OCI-LY3 (cell line): ENCODE data around the gene ADGRG6.

Experiments used
- H2AFZ ChIP-seq: fragments of 200-600, 300-600 bp; shearing (Covaris generic); 2 replicates; pipeline ENCODE4 v1.6.0; 2014; ENCODE audit warnings: antibody characterized with exemption, low read depth, low read length
- H3K27ac ChIP-seq: fragments of 200-600, 300-600 bp; sonication (generic); 2 replicates; pipeline ENCODE4 v1.5.1; 2014; ENCODE audit warnings: mild to moderate bottlenecking, low read length, moderate library complexity, mixed read lengths
- H3K27me3 ChIP-seq: fragments of 200-600, 300-600 bp; sonication (generic); 2 replicates; pipeline ENCODE4 v1.6.1; 2014; ENCODE audit warnings: low read depth, low read length, mixed read lengths
- H3K36me3 ChIP-seq: fragments of 200-600, 300-600 bp; sonication (generic); replicated peaks from 2 replicates; pipeline ENCODE3; 2014; ENCODE audit warnings: low read depth, low read length, mixed read lengths
- H3K4me1 ChIP-seq: fragments of 300-600, 200-600 bp; sonication (generic); 2 replicates; pipeline ENCODE4 v1.6.1; 2014; ENCODE audit warnings: low read length, mixed read lengths
- H3K4me2 ChIP-seq: fragments of 200-600, 300-600 bp; sonication (generic); 2 replicates; pipeline ENCODE4 v1.6.1; 2014; ENCODE audit warnings: low read length, mixed read lengths
- H3K4me3 ChIP-seq: fragments of 300-600, 200-600 bp; sonication (generic); 2 replicates; pipeline ENCODE4 v1.5.1; 2014; ENCODE audit warnings: antibody characterized with exemption, mild to moderate bottlenecking, low read length, moderate library complexity
- H3K79me2 ChIP-seq: fragments of 300-600, 200-600 bp; shearing (Covaris generic); 2 replicates; pipeline ENCODE4 v1.6.1; 2014; ENCODE audit warnings: mild to moderate bottlenecking, low read length, mixed read lengths
- H3K9ac ChIP-seq: fragments of 300-600, 200-600 bp; shearing (Covaris generic); 2 replicates; pipeline ENCODE4 v1.6.0; 2014; ENCODE audit warnings: mild to moderate bottlenecking, low read length, moderate library complexity
- H3K9me3 ChIP-seq: fragments of 200-600, 300-600 bp; shearing (Covaris generic); 2 replicates; pipeline ENCODE4 v1.6.1; 2014; ENCODE audit warnings: low read length, mixed read lengths; ENCODE audit not compliant: insufficient read depth
- H4K20me1 ChIP-seq: fragments of 200-600, 300-600 bp; sonication (generic); 2 replicates; pipeline ENCODE4 v1.6.1; 2016; ENCODE audit warnings: low read length, mixed read lengths; ENCODE audit not compliant: insufficient read depth
- EZH2phosphoT487 ChIP-seq: fragments of 200-600 bp; shearing (Covaris generic); IDR thresholded peaks from 2 replicates; pipeline ENCODE4 v1.6.1; 2018; ENCODE audit warnings: antibody characterized with exemption, mixed run types, low read depth
- TF ChIP-seq, protein P1 (sequence below): fragments of 200-600, 300-600 bp; sonication (generic); IDR thresholded peaks from 2 replicates; pipeline ENCODE4 v1.5.1; 2014; ENCODE audit warnings: antibody characterized with exemption, low read length, low read depth

ADGRG6 gene

GRCh38 chr6:142478117-142478516 is 176.3 kb downstream of the ADGRG6 start:
- Histone ChIP-seq H3K79me2 (no peaks in the 10 kb centered on the region), H3K4me3 (no peak overlapping the region), H3K4me2 (no peak overlapping the region), H4K20me1 (no peaks in the 10 kb centered on the region), H3K9me3 (no peaks in the 10 kb centered on the region), H3K9ac (no peak overlapping the region), H2AFZ (no peak overlapping the region), H3K4me1 (no peaks in the 10 kb centered on the region), H3K27ac (no peak overlapping the region), H3K36me3 (no peaks in the 10 kb centered on the region), H3K27me3 (no peaks in the 10 kb centered on the region)
- TF ChIP-seq, protein P1, sequence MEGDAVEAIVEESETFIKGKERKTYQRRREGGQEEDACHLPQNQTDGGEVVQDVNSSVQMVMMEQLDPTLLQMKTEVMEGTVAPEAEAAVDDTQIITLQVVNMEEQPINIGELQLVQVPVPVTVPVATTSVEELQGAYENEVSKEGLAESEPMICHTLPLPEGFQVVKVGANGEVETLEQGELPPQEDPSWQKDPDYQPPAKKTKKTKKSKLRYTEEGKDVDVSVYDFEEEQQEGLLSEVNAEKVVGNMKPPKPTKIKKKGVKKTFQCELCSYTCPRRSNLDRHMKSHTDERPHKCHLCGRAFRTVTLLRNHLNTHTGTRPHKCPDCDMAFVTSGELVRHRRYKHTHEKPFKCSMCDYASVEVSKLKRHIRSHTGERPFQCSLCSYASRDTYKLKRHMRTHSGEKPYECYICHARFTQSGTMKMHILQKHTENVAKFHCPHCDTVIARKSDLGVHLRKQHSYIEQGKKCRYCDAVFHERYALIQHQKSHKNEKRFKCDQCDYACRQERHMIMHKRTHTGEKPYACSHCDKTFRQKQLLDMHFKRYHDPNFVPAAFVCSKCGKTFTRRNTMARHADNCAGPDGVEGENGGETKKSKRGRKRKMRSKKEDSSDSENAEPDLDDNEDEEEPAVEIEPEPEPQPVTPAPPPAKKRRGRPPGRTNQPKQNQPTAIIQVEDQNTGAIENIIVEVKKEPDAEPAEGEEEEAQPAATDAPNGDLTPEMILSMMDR: no peak
- no peak for TF ChIP-seq EZH2phosphoT487

DNA sequence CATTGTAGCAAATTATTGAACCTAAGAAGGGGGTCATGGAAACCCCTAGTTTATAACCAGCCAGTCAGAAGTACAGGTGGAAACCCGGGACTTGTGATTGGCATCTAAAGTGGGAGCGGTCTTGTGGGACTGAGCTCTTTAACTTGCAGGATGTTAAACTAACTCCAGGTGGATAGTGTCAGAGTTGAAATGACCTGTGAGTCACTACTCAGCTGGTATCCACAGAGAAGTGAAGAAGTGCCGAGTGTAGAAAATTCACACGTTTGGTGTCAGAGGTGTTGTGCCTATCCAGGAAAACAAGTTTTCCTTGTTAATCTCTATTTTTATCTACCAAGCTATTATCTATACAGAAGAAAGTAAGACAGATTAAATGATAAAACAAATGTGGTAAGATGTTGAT is 179.7 kb downstream of the ADGRG6 start:
- Histone ChIP-seq H4K20me1 (no peaks in the 10 kb centered on the region), H3K27ac (no peak overlapping the region), H3K4me2 (no peak overlapping the region), H3K9ac (no peak overlapping the region), H3K9me3 (no peaks in the 10 kb centered on the region), H2AFZ (no peak overlapping the region), H3K79me2 (no peaks in the 10 kb centered on the region), H3K4me3 (no peak overlapping the region), H3K4me1 (no peaks in the 10 kb centered on the region), H3K27me3 (no peaks in the 10 kb centered on the region), H3K36me3 (no peaks in the 10 kb centered on the region)
- TF ChIP-seq, protein P1: no peak
- no peak for TF ChIP-seq EZH2phosphoT487

- no peak overlapping the region for H3K4me3 ChIP-seq
- H3K79me2 ChIP-seq: no peaks in the 10 kb centered on the region
- H3K4me2 ChIP-seq: no peak overlapping the region
- H3K36me3 ChIP-seq: no peaks in the 10 kb centered on the region
- H3K4me1 ChIP-seq: no peaks in the 10 kb centered on the region
- TF ChIP-seq, protein P1: no peak
- TF ChIP-seq EZH2phosphoT487: no peak
- no peak overlapping the region for H2AFZ ChIP-seq
- no peaks in the 10 kb centered on the region for H4K20me1 ChIP-seq
- H3K9me3 ChIP-seq: no peaks in the 10 kb centered on the region
- no peak overlapping the region for H3K27ac ChIP-seq
- H3K27me3 ChIP-seq: no peaks in the 10 kb centered on the region
- no peak overlapping the region for H3K9ac ChIP-seq
These were observed 180.4 kb downstream of the ADGRG6 start for GRCh38 chr6:142482249-142482648.

DNA sequence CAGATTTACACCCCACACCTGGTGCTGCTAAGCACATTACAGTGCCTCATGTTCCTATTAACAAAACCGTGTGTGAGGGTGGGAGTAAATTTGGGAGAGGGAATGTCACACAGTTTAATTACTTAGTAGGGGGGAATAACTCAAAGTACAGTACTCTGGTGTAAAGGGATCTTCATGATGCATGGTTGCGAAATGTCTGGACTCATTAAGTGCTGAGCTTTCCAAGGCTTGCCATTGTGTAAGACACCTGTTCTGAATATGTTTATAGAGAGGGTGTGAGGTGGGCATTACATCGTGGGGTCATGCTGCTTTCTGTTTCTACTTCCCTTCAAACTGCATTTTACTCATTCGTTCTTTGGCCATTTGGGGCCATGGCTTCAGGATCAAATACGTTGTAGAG is 181.2 kb downstream of the ADGRG6 start:
- Histone ChIP-seq H3K9ac (no peak overlapping the region), H3K79me2 (no peaks in the 10 kb centered on the region), H3K36me3 (no peaks in the 10 kb centered on the region), H3K4me3 (no peak overlapping the region), H2AFZ (no peak overlapping the region), H3K27me3 (no peaks in the 10 kb centered on the region), H3K9me3 (no peaks in the 10 kb centered on the region), H3K27ac (no peak overlapping the region), H3K4me1 (no peaks in the 10 kb centered on the region), H4K20me1 (no peaks in the 10 kb centered on the region), H3K4me2 (no peak overlapping the region)
- TF ChIP-seq, protein P1: no peak
- no peak for TF ChIP-seq EZH2phosphoT487
